SK-N-SH (cell line): ENCODE data around the gene TPP1. TPM values are rescaled to one million over a fixed set of nuclear protein-coding genes. Genes with fewer than 3 reads are reported as not detected.

ENCODE experiments used
- CTCF ChIA-PET: fragments of 300-600, 350-600 bp; formaldehyde crosslinking; extraction: SDS; loops from one replicate; lab custom pipeline; 2021; lab: Yijun Ruan, JAX
- POLR2A ChIA-PET: fragments of 350-600 bp; sonication (Branson Sonifier 250); formaldehyde crosslinking; extraction: SDS; loops from one replicate; lab custom pipeline; 2020; ENCODE audit warnings: antibody characterized with exemption, inconsistent platforms; lab: Yijun Ruan, JAX
- DNase-seq: peaks from one replicate; pipeline ENCODE4 v3.0.0; 2012
- H2AFZ ChIP-seq: fragments of 200-600 bp; sonication (generic); 2 replicates; pipeline ENCODE4 v1.8.1; 2016; ENCODE audit warnings: antibody characterized with exemption, mild to moderate bottlenecking, low read depth
- H3F3A ChIP-seq: fragments of 200-600 bp; sonication (generic); replicated peaks from 2 replicates; pipeline ENCODE3; 2016; ENCODE audit warnings: antibody characterized with exemption, mild to moderate bottlenecking; ENCODE audit not compliant: insufficient read depth
- H3K27ac ChIP-seq, 2 experiments: fragments of 200-500 bp in 1 of 2; fragments of 200-600 bp in 1 of 2; sonication (Bioruptor generic) in 1 of 2; sonication (generic), shearing (Covaris generic) in 1 of 2; 2 replicates each; pipeline versions ENCODE4 v1.5.1 to v1.6.1; 2014 to 2016; ENCODE audit warnings: low read depth in 2 of 2, inconsistent platforms in 1 of 2, low read length in 1 of 2, mild to moderate bottlenecking in 1 of 2, mixed read lengths in 1 of 2
- H3K27me3 ChIP-seq: fragments of 200-600 bp; sonication (generic), shearing (Covaris generic); 2 replicates; pipeline ENCODE4 v1.6.1; 2016; ENCODE audit warnings: mixed run types; ENCODE audit not compliant: insufficient read depth
- H3K36me3 ChIP-seq, 2 experiments: fragments of 200-500 bp in 1 of 2; fragments of 200-600 bp in 1 of 2; sonication (Bioruptor generic) in 1 of 2; sonication (generic) in 1 of 2; replicated peaks in 1 of 2; 2 replicates each; pipeline versions ENCODE3 to v1.5.1; 2014 to 2016; ENCODE audit warnings: low read length in 1 of 2, mild to moderate bottlenecking in 1 of 2; ENCODE audit not compliant: insufficient read depth in 2 of 2, control insufficient read depth in 1 of 2
- H3K4me1 ChIP-seq, 2 experiments: fragments of 200-500 bp in 1 of 2; fragments of 200-600 bp in 1 of 2; sonication (Bioruptor generic) in 1 of 2; sonication (generic), shearing (Covaris generic) in 1 of 2; 2 replicates each; pipeline versions ENCODE4 v1.5.1 to v1.6.1; 2014 to 2016; ENCODE audit warnings: low read depth in 1 of 2, low read length in 1 of 2, mixed run types in 1 of 2; ENCODE audit not compliant: insufficient read depth in 2 of 2, control insufficient read depth in 1 of 2
- H3K4me2 ChIP-seq: fragments of 200-600 bp; sonication (generic), shearing (Covaris generic); 2 replicates; pipeline ENCODE4 v1.6.1; 2017; ENCODE audit warnings: mixed run types
- H3K4me3 ChIP-seq, 2 experiments: fragments of 200-500 bp in 1 of 2; fragments of 200-600 bp in 1 of 2; sonication (Bioruptor generic) in 1 of 2; sonication (generic), shearing (Covaris generic) in 1 of 2; 2 replicates each; pipeline versions ENCODE4 v1.5.1 to v1.8.1; 2014 to 2016; ENCODE audit warnings: low read depth in 2 of 2, inconsistent platforms in 1 of 2, low read length in 1 of 2, mild to moderate bottlenecking in 1 of 2, mixed read lengths in 1 of 2, moderate library complexity in 1 of 2
- H3K79me2 ChIP-seq: fragments of 200-600 bp; sonication (generic); 2 replicates; pipeline ENCODE4 v1.8.1; 2017; ENCODE audit warnings: mild to moderate bottlenecking; ENCODE audit not compliant: insufficient read depth
- H3K9ac ChIP-seq: fragments of 200-600 bp; sonication (generic); 2 replicates; pipeline ENCODE4 v1.6.1; 2017; ENCODE audit warnings: mixed run types
- H3K9me2 ChIP-seq: fragments of 200-600 bp; sonication (generic); 2 replicates; pipeline ENCODE4 v1.6.1; 2017; ENCODE audit warnings: mixed run types
- H3K9me3 ChIP-seq: fragments of 200-600 bp; sonication (generic); 2 replicates; pipeline ENCODE4 v1.6.1; 2017; ENCODE audit warnings: mixed run types, mild to moderate bottlenecking, moderate library complexity
- H4K20me1 ChIP-seq: fragments of 200-600 bp; sonication (generic); 2 replicates; pipeline ENCODE4 v1.6.1; 2017; ENCODE audit warnings: mild to moderate bottlenecking, mixed run types; ENCODE audit not compliant: insufficient read depth
- IRF3 ChIP-seq: fragments of 150-350 bp; IDR thresholded peaks from 2 replicates; pipeline ENCODE4 v1.6.1; 2016; ENCODE audit warnings: mild to moderate bottlenecking, low read depth, low read length
- MXI1 ChIP-seq: IDR thresholded peaks from 2 replicates; pipeline ENCODE4 v1.6.1; 2012; ENCODE audit warnings: mild to moderate bottlenecking, low read depth, low read length, improper control_type of control experiment
- RCOR1 ChIP-seq: fragments of 150-350 bp; IDR thresholded peaks from 2 replicates; pipeline ENCODE4 v1.6.1; 2017; ENCODE audit warnings: antibody characterized with exemption, low read length
- REST ChIP-seq: IDR thresholded peaks from 2 replicates; pipeline ENCODE4 v1.6.1; 2012; ENCODE audit warnings: mild to moderate bottlenecking, low read depth, low read length, moderate library complexity
- SIN3A ChIP-seq: IDR thresholded peaks from 2 replicates; pipeline ENCODE4 v1.6.1; 2012; ENCODE audit warnings: low read depth, mild to moderate bottlenecking, low read length, moderate library complexity, borderline replicate concordance
- TCF12 ChIP-seq: IDR thresholded peaks from 2 replicates; pipeline ENCODE4 v1.4.0; 2012
- WGBS: methylation state at CpG from one replicate; pipeline ENCODE4 v1.1.6; 2017; ENCODE audit warnings: low lambda C conversion rate; 5-methylcytosine and 5-hydroxymethylcytosine counted together
- polyA plus RNA-seq, 3 experiments: library from polyadenylated mRNA; depleted of rRNA; stranded (reverse); fragments of >200 nt; gene quantifications; 2 replicates each; pipeline ENCODE4 v1.2.3, GENCODE V29; 2012

Gene TPP1
- polyA plus RNA-seq, 1 of the 3 experiments (the other 2 are of a cell fraction) = 105 TPM

GRCh38 chr11:6655020-6655789, 36.0 kb upstream of the TPP1 start:
- peak overlapping the region; percentile 25; the same call in 1 of the 2 replicates for H3K9ac ChIP-seq

More at GRCh38 chr11:6655020-6655789, 36.0 kb upstream of the TPP1 start:
- Histone ChIP-seq H3K27me3 (no peaks in the 10 kb centered on the region), H3K79me2 (no peaks in the 10 kb centered on the region), H3K4me3 (peak overlapping the region; percentile 58 to 62), H3K36me3 (no peaks in the 10 kb centered on the region), H3K9me3 (no peaks in the 10 kb centered on the region), H3F3A (peaks cover 4% of the 10 kb centered on the region), H2AFZ (0 out of 2 replicates have a peak overlapping the region, but pooled peaks have one; percentile 41), H4K20me1 (no peaks in the 10 kb centered on the region), H3K9me2 (no peaks in the 10 kb centered on the region), H3K4me2 (peak overlapping the region; percentile 74; the same call in 1 of the 2 replicates), H3K27ac (peak overlapping the region in 1 of 2 experiments; percentile 71; a peak in 1 of 4 replicates), H3K4me1 (peaks cover 0 to 25% of the 10 kb centered on the region in 2 experiments; a peak in 1 of 4 replicates)
- POLR2A ChIA-PET = interaction anchor here (1.0 kb wide), 1 partner anchor 8 kb away, joined by 11 read pairs; no protein-coding TSS in a partner anchor
- WGBS = 21% methylated on average over 25 of the region's 84 CpGs
- peak; percentile 78 for DNase-seq
- CTCF ChIA-PET = interaction anchor here (1.0 to 3.2 kb wide), 2 partner anchors 8 to 124 kb away, joined by 6 to 10 read pairs; no protein-coding TSS in a partner anchor
- TF ChIP-seq REST = no peak
- peak; percentile 85 for TF ChIP-seq MXI1
- TF ChIP-seq IRF3 = no peak
- no peak for TF ChIP-seq SIN3A
- TF ChIP-seq TCF12 = no peak
- no peak for TF ChIP-seq RCOR1
